ENCODE results near the gene APOBEC3A.
A peak's percentile ranks its signal among the peaks of the same experiment; 100 is the strongest.

APOBEC3A gene

GRCh38 chr22:38952281-38952993, 5.0 kb upstream of the APOBEC3A start:
- in situ Hi-C loops (cut with MboI; ENCODE audit: low sequenced_read_pairs, unreplicated experiment) = no loop called here
- no peak for DNase-seq (ENCODE audit: low spot score)
- TF ChIP-seq CTCF (IDR thresholded peaks at IDR 0.05; ENCODE audit: borderline replicate concordance, control extremely low read depth, extremely low read depth, insufficient read depth, missing control alignments) = no peak

DNA sequence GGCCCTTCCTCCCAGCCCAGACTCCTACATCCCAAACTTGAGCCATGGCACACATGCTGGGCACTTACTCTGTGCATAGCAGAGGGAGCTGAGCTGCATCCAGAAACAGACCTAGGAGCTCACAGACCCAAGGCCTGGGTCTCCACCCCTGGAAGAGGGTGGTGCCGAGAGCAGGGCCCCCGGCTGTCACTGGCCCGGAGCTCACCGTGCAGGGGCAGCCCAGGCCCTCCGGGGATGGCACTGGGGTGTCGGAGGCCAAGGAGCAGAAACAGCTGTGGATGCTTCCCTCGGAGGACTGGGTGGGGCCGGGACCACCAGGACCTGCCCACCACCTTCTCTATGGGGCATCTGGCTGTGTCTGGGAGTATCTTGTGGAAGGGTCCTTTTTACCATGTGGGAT, 4.3 kb upstream of the APOBEC3A start:
- DNase-seq (ENCODE audit: low spot score) = no peak
- in situ Hi-C loops (cut with MboI; ENCODE audit: low sequenced_read_pairs, unreplicated experiment) = no loop called here
- TF ChIP-seq CTCF (IDR thresholded peaks at IDR 0.05; ENCODE audit: borderline replicate concordance, control extremely low read depth, extremely low read depth, insufficient read depth, missing control alignments) = no peak

GRCh38 chr22:38953577-38954413, 3.6 kb upstream of the APOBEC3A start:
- peak; percentile 94 for DNase-seq (ENCODE audit: low spot score)
- TF ChIP-seq CTCF (IDR thresholded peaks at IDR 0.05; ENCODE audit: borderline replicate concordance, control extremely low read depth, extremely low read depth, insufficient read depth, missing control alignments) = no peak
- in situ Hi-C loops (cut with MboI; ENCODE audit: low sequenced_read_pairs, unreplicated experiment) = no loop called here

DNA sequence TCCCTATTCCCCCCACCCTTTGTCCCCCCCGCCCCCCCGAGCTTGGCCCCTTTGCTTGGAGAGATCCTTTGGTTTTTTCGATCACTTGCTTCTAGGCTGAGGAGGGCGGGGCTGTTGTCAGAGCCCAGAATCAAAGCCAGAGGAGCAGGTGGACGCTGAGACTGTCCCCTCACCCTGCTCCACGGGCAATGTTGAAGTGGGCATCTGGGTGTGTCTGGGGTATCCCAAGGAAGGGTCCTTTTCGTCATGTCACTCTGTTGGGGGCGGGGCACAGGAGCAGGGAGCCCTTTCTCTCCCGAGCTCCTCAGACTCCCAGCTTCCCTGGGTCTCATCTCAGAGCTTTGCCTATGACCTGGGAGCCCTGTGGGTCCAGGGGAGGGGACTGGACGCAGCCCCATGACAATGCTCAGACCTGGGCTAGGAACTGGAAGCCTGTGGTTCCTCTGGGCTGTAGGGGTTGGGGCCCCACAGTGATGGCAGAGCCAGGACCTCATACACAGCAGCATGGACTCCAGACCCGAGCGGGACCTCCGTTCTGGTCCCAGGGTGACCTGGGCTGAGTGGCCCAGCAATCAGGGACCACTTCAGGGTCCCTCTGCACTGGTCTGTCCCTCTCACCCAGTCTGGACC, 2.9 kb upstream of the APOBEC3A start:
- no peak for TF ChIP-seq CTCF (IDR thresholded peaks at IDR 0.05; ENCODE audit: borderline replicate concordance, control extremely low read depth, extremely low read depth, insufficient read depth, missing control alignments)
- no peak for DNase-seq (ENCODE audit: low spot score)
- in situ Hi-C loops (cut with MboI; ENCODE audit: low sequenced_read_pairs, unreplicated experiment) = no loop called here

GRCh38 chr22:38955250-38955905, 2.0 kb upstream of the APOBEC3A start:
- TF ChIP-seq CTCF (IDR thresholded peaks at IDR 0.05; ENCODE audit: borderline replicate concordance, control extremely low read depth, extremely low read depth, insufficient read depth, missing control alignments) = no peak
- no peak for DNase-seq (ENCODE audit: low spot score)
- in situ Hi-C loops (cut with MboI; ENCODE audit: low sequenced_read_pairs, unreplicated experiment) = no loop called here

DNA sequence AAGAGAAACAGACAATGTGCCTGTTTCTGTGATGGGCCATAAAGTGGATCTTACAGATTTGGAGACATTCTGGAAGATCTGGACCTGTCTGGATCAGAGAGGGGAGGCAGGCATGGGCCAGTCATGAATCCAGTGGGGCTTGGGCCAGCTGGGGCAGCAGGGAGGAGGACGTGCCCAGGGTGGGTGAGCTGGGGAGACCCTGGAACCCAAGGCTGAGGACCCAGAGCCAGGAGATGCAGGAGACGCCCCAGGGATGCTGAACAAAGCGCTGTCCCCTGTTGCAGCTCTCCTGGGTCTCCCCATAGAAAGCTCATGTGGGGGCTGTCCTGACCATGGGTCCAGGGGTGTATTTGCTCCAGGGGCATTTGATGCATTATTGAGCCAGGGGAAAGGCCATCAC, 1.5 kb upstream of the APOBEC3A start:
- no peak for TF ChIP-seq CTCF (IDR thresholded peaks at IDR 0.05; ENCODE audit: borderline replicate concordance, control extremely low read depth, extremely low read depth, insufficient read depth, missing control alignments)
- DNase-seq (ENCODE audit: low spot score) = no peak
- in situ Hi-C loops (cut with MboI; ENCODE audit: low sequenced_read_pairs, unreplicated experiment) = no loop called here

Measured in GM13976 (cell line).